NCI-H1694 (cell line): ENCODE measurements around the gene RFX2.

Source experiments
- DNase-seq: peaks from one replicate; lab custom pipeline; 2025; lab: John Stamatoyannopoulos, UW

The RFX2 gene

GRCh38 chr19:6103894-6104293, 6.4 kb downstream of the RFX2 start:
- DNase-seq: no peak

- DNase-seq: no peak
These were observed 7.1 kb downstream of the RFX2 start for GRCh38 chr19:6103217-6103644.

GRCh38 chr19:6101991-6102390, 8.3 kb downstream of the RFX2 start:
- no peak for DNase-seq

- no peak for DNase-seq
These were observed 8.9 kb downstream of the RFX2 start for GRCh38 chr19:6101291-6101825.

- DNase-seq: no peak
These were observed 9.9 kb downstream of the RFX2 start for GRCh38 chr19:6100284-6100915.

GRCh38 chr19:6099599-6099998, 10.7 kb downstream of the RFX2 start:
- DNase-seq: peak; percentile 19

GRCh38 chr19:6099033-6099432, 11.3 kb downstream of the RFX2 start:
- DNase-seq: no peak

- no peak for DNase-seq
These were observed 11.7 kb downstream of the RFX2 start for GRCh38 chr19:6098574-6098973.

GRCh38 chr19:6097911-6098310, 12.4 kb downstream of the RFX2 start:
- no peak for DNase-seq

- DNase-seq: peak; percentile 70
These were observed 14.5 kb downstream of the RFX2 start for GRCh38 chr19:6095760-6096159.

- DNase-seq: no peak
These were observed 17.7 kb downstream of the RFX2 start for GRCh38 chr19:6092329-6093286.

GRCh38 chr19:6091771-6092291, 18.5 kb downstream of the RFX2 start:
- no peak for DNase-seq

- no peak for DNase-seq
These were observed 19.7 kb downstream of the RFX2 start for GRCh38 chr19:6090634-6091033.

GRCh38 chr19:6088602-6089049, 21.7 kb downstream of the RFX2 start:
- no peak for DNase-seq

GRCh38 chr19:6087074-6087571, 23.2 kb downstream of the RFX2 start:
- no peak for DNase-seq

GRCh38 chr19:6086068-6086788, 24.1 kb downstream of the RFX2 start:
- no peak for DNase-seq

- DNase-seq: no peak
These were observed 25.5 kb downstream of the RFX2 start for GRCh38 chr19:6084821-6085220.

- DNase-seq: no peak
These were observed 31.2 kb downstream of the RFX2 start for GRCh38 chr19:6079107-6079506.

GRCh38 chr19:6078068-6078467, 32.2 kb downstream of the RFX2 start:
- DNase-seq: no peak

GRCh38 chr19:6076675-6077463, 33.4 kb downstream of the RFX2 start:
- DNase-seq: no peak

- DNase-seq: no peak
These were observed 34.0 kb downstream of the RFX2 start for GRCh38 chr19:6076291-6076665.
